ENCODE data around the gene PRKAR2B.

The PRKAR2B gene

GRCh38 chr7:107044347-107045194, at the start of gene PRKAR2B:
Gene PRKAR2B (plus strand): TSS chr7:107044705. CDS start chr7:107044908, 203 bp downstream.
- DNase-seq (ENCODE audit: low read depth in 2 of 2): peak; percentile 21 to 75

- no peak for DNase-seq (ENCODE audit: low read depth in 2 of 2)
Observed at GRCh38 chr7:106994833-106995232, 49.7 kb upstream of the PRKAR2B start.

- no peak for DNase-seq (ENCODE audit: low read depth in 2 of 2)
Observed at GRCh38 chr7:106997487-106998271, 46.8 kb upstream of the PRKAR2B start.

GRCh38 chr7:106999023-106999422, 45.5 kb upstream of the PRKAR2B start:
- no peak for DNase-seq (ENCODE audit: low read depth in 2 of 2)

- no peak for DNase-seq (ENCODE audit: low read depth in 2 of 2)
Observed at GRCh38 chr7:107001490-107001889, 43.0 kb upstream of the PRKAR2B start.

GRCh38 chr7:107002126-107002525, 42.4 kb upstream of the PRKAR2B start:
- DNase-seq (ENCODE audit: low read depth in 2 of 2): no peak

GRCh38 chr7:107002529-107002998, 41.9 kb upstream of the PRKAR2B start:
- no peak for DNase-seq (ENCODE audit: low read depth in 2 of 2)

- DNase-seq (ENCODE audit: low read depth in 2 of 2): no peak
Observed at GRCh38 chr7:107007007-107007891, 37.3 kb upstream of the PRKAR2B start.

GRCh38 chr7:107007892-107008287, 36.6 kb upstream of the PRKAR2B start:
- no peak for DNase-seq (ENCODE audit: low read depth in 2 of 2)

GRCh38 chr7:107009846-107010203, 34.7 kb upstream of the PRKAR2B start:
- DNase-seq (ENCODE audit: low read depth in 2 of 2): no peak

- no peak for DNase-seq (ENCODE audit: low read depth in 2 of 2)
Observed at GRCh38 chr7:107012691-107013090, 31.8 kb upstream of the PRKAR2B start.

GRCh38 chr7:107014387-107015023, 30.0 kb upstream of the PRKAR2B start:
- no peak for DNase-seq (ENCODE audit: low read depth in 2 of 2)

- no peak for DNase-seq (ENCODE audit: low read depth in 2 of 2)
Observed at GRCh38 chr7:107016312-107016711, 28.2 kb upstream of the PRKAR2B start.

- no peak for DNase-seq (ENCODE audit: low read depth in 2 of 2)
Observed at GRCh38 chr7:107017965-107018719, 26.4 kb upstream of the PRKAR2B start.

GRCh38 chr7:107020400-107020799, 24.1 kb upstream of the PRKAR2B start:
- DNase-seq (ENCODE audit: low read depth in 2 of 2): no peak

GRCh38 chr7:107021600-107021999, 22.9 kb upstream of the PRKAR2B start:
- DNase-seq (ENCODE audit: low read depth in 2 of 2): no peak

GRCh38 chr7:107023522-107024151, 20.9 kb upstream of the PRKAR2B start:
- DNase-seq (ENCODE audit: low read depth in 2 of 2): no peak

GRCh38 chr7:107024906-107025305, 19.6 kb upstream of the PRKAR2B start:
- DNase-seq (ENCODE audit: low read depth in 2 of 2): no peak

GRCh38 chr7:107025449-107026103, 18.9 kb upstream of the PRKAR2B start:
- DNase-seq (ENCODE audit: low read depth in 2 of 2): no peak

- no peak for DNase-seq (ENCODE audit: low read depth in 2 of 2)
Observed at GRCh38 chr7:107026166-107026565, 18.3 kb upstream of the PRKAR2B start.

Measured in stimulated activated CD8-positive, alpha-beta memory T cell treated with anti-CD3 and anti-CD28 coated beads, Interleukin-7, amount 100 ng/mL, for 4 hours (primary cell).